ENCODE results near the gene SFXN4. TPM values are rescaled to one million over a fixed set of nuclear protein-coding genes. Genes with fewer than 3 reads are reported as not detected.

Gene SFXN4
- total and polyA plus RNA-seq, 2 of the 4 experiments (the other 2 are of a cell fraction) = 12.0 to 12.5 TPM

DNA sequence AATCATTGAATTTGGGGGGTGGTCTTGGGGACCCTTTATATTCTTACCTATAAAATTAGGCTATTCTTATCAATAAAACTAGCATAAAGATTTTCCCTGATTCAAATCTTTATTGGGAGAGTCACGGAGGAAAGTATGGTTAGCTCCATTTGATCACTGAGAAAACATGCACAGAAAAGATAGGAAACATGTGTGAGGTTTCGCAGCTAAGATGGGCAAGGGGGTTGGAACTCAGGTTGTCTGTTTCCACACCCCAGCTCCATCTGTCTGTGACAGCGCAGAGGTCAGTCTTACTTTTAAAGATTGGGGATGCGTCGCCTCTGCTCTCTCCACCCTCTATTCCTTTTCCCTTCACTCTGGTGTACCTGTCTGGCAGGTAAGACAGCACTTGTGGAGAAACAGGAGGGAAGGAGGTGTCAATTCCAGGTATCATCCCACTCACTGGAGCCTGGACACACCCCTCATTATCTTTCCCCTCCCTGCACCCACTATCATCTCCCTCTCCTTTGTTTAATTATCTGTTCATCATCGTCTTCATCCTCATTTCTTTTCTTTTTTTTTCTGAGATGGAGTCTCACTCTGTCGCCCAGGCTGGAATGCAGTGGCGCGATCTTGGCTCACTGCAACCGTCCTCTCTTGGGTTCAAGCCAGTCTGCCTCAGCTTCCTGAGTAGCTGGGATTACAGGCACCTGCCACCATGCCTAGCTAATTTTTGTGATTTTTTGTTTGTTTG lies 64.0 kb downstream of the SFXN4 start:
- in situ Hi-C loops (cut with MboI; ENCODE audit: low sequenced_read_pairs) = no loop called here
- Histone ChIP-seq H3K4me1 (ENCODE audit: control insufficient read depth, insufficient read depth, low read length) (peaks cover 4% of the 10 kb centered on the region; the same call in 1 of the 2 replicates), H3K14ac (replicated peaks; ENCODE audit: low read depth, low read length) (no peak overlapping the region), H2AFZ (replicated peaks; ENCODE audit: low read length, poor library complexity) (no peak overlapping the region), H2AK9ac (replicated peaks; ENCODE audit: low read depth, low read length, poor library complexity) (no peak overlapping the region), H3K27ac (ENCODE audit: insufficient read depth, low read length) (no peak overlapping the region), H2BK5ac (ENCODE audit: low read depth, low read length, poor library complexity, severe bottlenecking) (no peak overlapping the region), H3K56ac (ENCODE audit: extremely low read depth, insufficient read depth, low read length) (no peak overlapping the region), H3K36me3 (ENCODE audit: control insufficient read depth, insufficient read depth, low read length) (no peaks in the 10 kb centered on the region; the same call in 1 of the 2 replicates), H2AK5ac (ENCODE audit: low read depth, low read length) (no peak overlapping the region), H4K20me1 (ENCODE audit: insufficient read depth, low read length) (peaks cover 4% of the 10 kb centered on the region; the same call in 1 of the 2 replicates), H3K9me3 (ENCODE audit: control insufficient read depth, insufficient read depth, low read length) (no peaks in the 10 kb centered on the region), H3K4me3 (ENCODE audit: insufficient read depth, low read depth, low read length) (no peak overlapping the region), H2BK120ac (ENCODE audit: low read depth, low read length) (no peak overlapping the region), H2BK20ac (ENCODE audit: low read depth, low read length) (no peak overlapping the region), H3K4me2 (ENCODE audit: low read depth, low read length) (no peak overlapping the region), H3K18ac (ENCODE audit: low read depth, low read length) (no peak overlapping the region), H3K79me1 (ENCODE audit: low read depth in 1 of 2, low read length in 2 of 2) (peaks cover 12 to 20% of the 10 kb centered on the region in 2 experiments), H3K9ac (ENCODE audit: low read depth, low read length) (no peak overlapping the region), H3K9me1 (ENCODE audit: insufficient read depth, low read length) (peaks cover 5% of the 10 kb centered on the region; the same call in 1 of the 2 replicates), H2BK15ac (ENCODE audit: low read depth, low read length) (no peak overlapping the region), H4K91ac (ENCODE audit: insufficient read depth, low read depth, low read length) (no peak overlapping the region), H3K4ac (ENCODE audit: low read depth, low read length) (no peak overlapping the region), H4K8ac (ENCODE audit: low read depth in 2 of 2, low read length in 2 of 2) (no peak overlapping the region), H3K27me3 (ENCODE audit: control insufficient read depth, insufficient read depth, low read length) (no peaks in the 10 kb centered on the region), H4K5ac (ENCODE audit: low read depth, low read length) (no peak overlapping the region), H3K23ac (ENCODE audit: low read depth, low read length) (no peak overlapping the region)
- ATAC-seq (ENCODE audit: low read depth) (no peak), DNase-seq (no peak)
- intact Hi-C loops (cut with micrococcal nuclease) = no loop called here
- WGBS, 2 experiments (ENCODE audit: extremely low coverage in 2 of 2, insufficient read length in 1 of 2) = 100% methylated on average over 1 of the region's 10 CpGs; no CpG with 5 or more reads in 1 of the 2 experiments
- dilution Hi-C loops (cut with HindIII; ENCODE audit: low sequenced_read_pairs, unreplicated experiment) = no loop called here
- CTCF ChIA-PET = interaction anchor here (0.6 kb wide), 1 partner anchor 14 kb away, joined by 3 read pairs; no protein-coding TSS in a partner anchor
- BruUV-seq (replicated peaks) = no TSS peak
- POLR2A ChIA-PET (ENCODE audit: unreplicated experiment) = interaction anchor here (0.6 kb wide), 1 partner anchor 109 kb away, joined by 6 read pairs; no protein-coding TSS in a partner anchor
- TF ChIP-seq NFE2L2 (IDR thresholded peaks at IDR 0.05; ENCODE audit: low read depth, low read length) (no peak), RCOR1 (IDR thresholded peaks at IDR 0.05; ENCODE audit: insufficient replicate concordance, low read length) (no peak), SMC3 (IDR thresholded peaks at IDR 0.05; ENCODE audit: low read depth, low read length) (no peak), MAZ (IDR thresholded peaks at IDR 0.05; ENCODE audit: borderline replicate concordance, low read depth, low read length) (no peak), RFX5 (IDR thresholded peaks at IDR 0.05; ENCODE audit: low read depth, low read length) (no peak), MXI1 (IDR thresholded peaks at IDR 0.05; ENCODE audit: borderline replicate concordance, low read depth, low read length) (no peak), CHD1 (IDR thresholded peaks at IDR 0.05; ENCODE audit: low read depth, low read length) (no peak), USF2 (IDR thresholded peaks at IDR 0.05; ENCODE audit: low read depth, low read length) (no peak), MAFK (IDR thresholded peaks at IDR 0.05; ENCODE audit: low read depth, low read length) (no peak), POLR2A (IDR thresholded peaks at IDR 0.05; ENCODE audit: low read depth, low read length) (no peak), RAD21 (IDR thresholded peaks at IDR 0.05; ENCODE audit: low read length) (no peak), CEBPB (IDR thresholded peaks at IDR 0.05; ENCODE audit: low read depth, low read length) (no peak), BHLHE40 (IDR thresholded peaks at IDR 0.05; ENCODE audit: low read depth, low read length) (no peak)
- TF ChIP-seq, protein P1, sequence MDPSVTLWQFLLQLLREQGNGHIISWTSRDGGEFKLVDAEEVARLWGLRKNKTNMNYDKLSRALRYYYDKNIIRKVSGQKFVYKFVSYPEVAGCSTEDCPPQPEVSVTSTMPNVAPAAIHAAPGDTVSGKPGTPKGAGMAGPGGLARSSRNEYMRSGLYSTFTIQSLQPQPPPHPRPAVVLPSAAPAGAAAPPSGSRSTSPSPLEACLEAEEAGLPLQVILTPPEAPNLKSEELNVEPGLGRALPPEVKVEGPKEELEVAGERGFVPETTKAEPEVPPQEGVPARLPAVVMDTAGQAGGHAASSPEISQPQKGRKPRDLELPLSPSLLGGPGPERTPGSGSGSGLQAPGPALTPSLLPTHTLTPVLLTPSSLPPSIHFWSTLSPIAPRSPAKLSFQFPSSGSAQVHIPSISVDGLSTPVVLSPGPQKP (IDR thresholded peaks at IDR 0.05; ENCODE audit: borderline replicate concordance, low read depth, low read length) = no peak
- TF ChIP-seq, protein P2, sequence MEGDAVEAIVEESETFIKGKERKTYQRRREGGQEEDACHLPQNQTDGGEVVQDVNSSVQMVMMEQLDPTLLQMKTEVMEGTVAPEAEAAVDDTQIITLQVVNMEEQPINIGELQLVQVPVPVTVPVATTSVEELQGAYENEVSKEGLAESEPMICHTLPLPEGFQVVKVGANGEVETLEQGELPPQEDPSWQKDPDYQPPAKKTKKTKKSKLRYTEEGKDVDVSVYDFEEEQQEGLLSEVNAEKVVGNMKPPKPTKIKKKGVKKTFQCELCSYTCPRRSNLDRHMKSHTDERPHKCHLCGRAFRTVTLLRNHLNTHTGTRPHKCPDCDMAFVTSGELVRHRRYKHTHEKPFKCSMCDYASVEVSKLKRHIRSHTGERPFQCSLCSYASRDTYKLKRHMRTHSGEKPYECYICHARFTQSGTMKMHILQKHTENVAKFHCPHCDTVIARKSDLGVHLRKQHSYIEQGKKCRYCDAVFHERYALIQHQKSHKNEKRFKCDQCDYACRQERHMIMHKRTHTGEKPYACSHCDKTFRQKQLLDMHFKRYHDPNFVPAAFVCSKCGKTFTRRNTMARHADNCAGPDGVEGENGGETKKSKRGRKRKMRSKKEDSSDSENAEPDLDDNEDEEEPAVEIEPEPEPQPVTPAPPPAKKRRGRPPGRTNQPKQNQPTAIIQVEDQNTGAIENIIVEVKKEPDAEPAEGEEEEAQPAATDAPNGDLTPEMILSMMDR (conservative IDR thresholded peaks at IDR 0.05; ENCODE audit: low read depth, low read length) = no peak

Measured in IMR-90 (cell line).